HepG2 (cell line): ENCODE measurements around the gene LMAN1L. TPM values are rescaled to one million over a fixed set of nuclear protein-coding genes. Genes with fewer than 3 reads are reported as not detected.

Experiments
- ELF4 ChIP-seq: sonication (generic); formaldehyde crosslinking; IDR thresholded peaks from 2 replicates; pipeline ENCODE4 v1.5.0; 2020; ENCODE audit warnings: missing genetic modification reagents, mild to moderate bottlenecking, moderate library complexity, borderline replicate concordance
- FOSL1 ChIP-seq: sonication (generic); formaldehyde crosslinking; IDR thresholded peaks from 2 replicates; pipeline ENCODE4 v1.9.0; 2021; ENCODE audit warnings: missing genetic modification reagents, borderline replicate concordance
- FOXK1 ChIP-seq: sonication (generic); formaldehyde crosslinking; IDR thresholded peaks from 2 replicates; pipeline ENCODE4 v1.4.0; 2020; ENCODE audit warnings: low read depth, missing genetic modification reagents, borderline replicate concordance
- GTF3A ChIP-seq: sonication (generic); formaldehyde crosslinking; conservative IDR thresholded peaks from 2 replicates; pipeline ENCODE4 v1.4.0; 2020; ENCODE audit warnings: mild to moderate bottlenecking, missing genetic modification reagents
- HDAC2 ChIP-seq: sonication (generic); formaldehyde crosslinking; IDR thresholded peaks from 2 replicates; pipeline ENCODE4 v1.4.0; 2020; ENCODE audit warnings: missing genetic modification reagents
- HMGA1 ChIP-seq: sonication (generic); formaldehyde crosslinking; conservative IDR thresholded peaks from 2 replicates; pipeline ENCODE4 v1.4.0; 2020; ENCODE audit warnings: missing genetic modification reagents
- HNRNPK ChIP-seq: fragments of 200-400 bp; formaldehyde crosslinking; IDR thresholded peaks from 2 replicates; pipeline ENCODE4 v1.6.1; 2018; ENCODE audit warnings: low read length, low read depth, moderate library complexity, mild to moderate bottlenecking; ENCODE audit not compliant: poor library complexity, severe bottlenecking
- NFATC3 ChIP-seq: sonication (generic); formaldehyde crosslinking; IDR thresholded peaks from 2 replicates; pipeline ENCODE4 v1.5.1; 2020; ENCODE audit warnings: mild to moderate bottlenecking, missing genetic modification reagents
- NR2F2 ChIP-seq: IDR thresholded peaks from 2 replicates; pipeline ENCODE4 v1.6.1; 2012; ENCODE audit warnings: low read depth, inconsistent platforms, borderline replicate concordance
- RBM39 ChIP-seq: fragments of 200-400 bp; formaldehyde crosslinking; IDR thresholded peaks from one replicate; pipeline ENCODE4 v1.6.1; 2018; ENCODE audit warnings: antibody characterized with exemption, mild to moderate bottlenecking, low read depth, low read length; ENCODE audit not compliant: poor library complexity, severe bottlenecking
- ZC3H4 ChIP-seq: sonication (generic); formaldehyde crosslinking; IDR thresholded peaks from 2 replicates; pipeline ENCODE4 v1.4.0; 2020; ENCODE audit warnings: missing genetic modification reagents, borderline replicate concordance
- ZFP62 ChIP-seq: sonication (generic); formaldehyde crosslinking; IDR thresholded peaks from 2 replicates; pipeline ENCODE4 v1.4.0; 2020; ENCODE audit warnings: missing genetic modification reagents
- ZFY ChIP-seq: sonication (generic); formaldehyde crosslinking; IDR thresholded peaks from 2 replicates; pipeline ENCODE4 v1.4.0; 2020; ENCODE audit warnings: missing genetic modification reagents
- ZKSCAN5 ChIP-seq: sonication (generic); formaldehyde crosslinking; IDR thresholded peaks from 2 replicates; pipeline ENCODE4 v1.5.1; 2020; ENCODE audit warnings: mild to moderate bottlenecking, missing genetic modification reagents
- ZNF260 ChIP-seq: sonication (generic); formaldehyde crosslinking; IDR thresholded peaks from 2 replicates; pipeline ENCODE4 v1.4.0; 2020; ENCODE audit warnings: missing genetic modification reagents, low read depth, mild to moderate bottlenecking, borderline replicate concordance
- ZNF350 ChIP-seq: sonication (generic); formaldehyde crosslinking; IDR thresholded peaks from 2 replicates; pipeline ENCODE4 v1.4.0; 2020; ENCODE audit warnings: mild to moderate bottlenecking, low read depth, missing genetic modification reagents, borderline replicate concordance
- ZNF510 ChIP-seq: sonication (generic); formaldehyde crosslinking; IDR thresholded peaks from 2 replicates; pipeline ENCODE4 v1.4.0; 2020; ENCODE audit warnings: low read depth, mild to moderate bottlenecking, missing genetic modification reagents
- ZNF557 ChIP-seq: sonication (generic); formaldehyde crosslinking; IDR thresholded peaks from 2 replicates; pipeline ENCODE4 v1.4.0; 2020; ENCODE audit warnings: missing genetic modification reagents
- ZNF746 ChIP-seq: sonication (generic); formaldehyde crosslinking; IDR thresholded peaks from 2 replicates; pipeline ENCODE4 v1.8.0; 2022; ENCODE audit warnings: mild to moderate bottlenecking, missing genetic modification reagents
- polyA plus RNA-seq, 8 experiments: library from polyadenylated mRNA; depleted of rRNA in 3 of 8; stranded (reverse) in 7 of 8; unstranded in 1 of 8; fragments of >200 nt; fragmentation: Illumina TruSeq in 4 of 8; extraction: Trizol in 4 of 8; gene quantifications; 2 replicates each; pipeline versions ENCODE4 v1.2.1 to v1.2.3, GENCODE V29; 2011 to 2016; ENCODE audit warnings: low read depth in 4 of 8, missing spikeins in 1 of 8, mixed read lengths in 1 of 8; ENCODE audit not compliant: insufficient read depth in 1 of 8
- total RNA-seq, 5 experiments: library from RNA; depleted of rRNA; stranded (reverse); fragments of >200 nt; fragmentation: Illumina TruSeq; extraction: Trizol; gene quantifications; 2 replicates each; pipeline ENCODE4 v1.2.3, GENCODE V29; 2016; ENCODE audit warnings: low read depth in 1 of 5
- TF ChIP-seq, protein P1 (sequence below): sonication (generic); formaldehyde crosslinking; conservative IDR thresholded peaks from 2 replicates; pipeline ENCODE4 v1.4.0; 2020; ENCODE audit warnings: missing genetic modification reagents
- TF ChIP-seq, protein P2 (sequence below): sonication (generic); formaldehyde crosslinking; IDR thresholded peaks from 2 replicates; pipeline ENCODE4 v1.4.0; 2020; ENCODE audit warnings: missing genetic modification reagents
- TF ChIP-seq, protein P3 (sequence below): sonication (generic); formaldehyde crosslinking; IDR thresholded peaks from 2 replicates; pipeline ENCODE4 v1.8.0; 2022; ENCODE audit warnings: mild to moderate bottlenecking, missing genetic modification reagents, borderline replicate concordance
- TF ChIP-seq, protein P4 (sequence below): sonication (generic); formaldehyde crosslinking; IDR thresholded peaks from 2 replicates; pipeline ENCODE4 v1.5.1; 2020; ENCODE audit warnings: missing genetic modification reagents, mild to moderate bottlenecking, borderline replicate concordance

Gene LMAN1L
- total and polyA plus RNA-seq, 2 of the 13 experiments (the other 11 are each of a cell fraction or from before 2014, with no cell fraction given), result not detected

DNA sequence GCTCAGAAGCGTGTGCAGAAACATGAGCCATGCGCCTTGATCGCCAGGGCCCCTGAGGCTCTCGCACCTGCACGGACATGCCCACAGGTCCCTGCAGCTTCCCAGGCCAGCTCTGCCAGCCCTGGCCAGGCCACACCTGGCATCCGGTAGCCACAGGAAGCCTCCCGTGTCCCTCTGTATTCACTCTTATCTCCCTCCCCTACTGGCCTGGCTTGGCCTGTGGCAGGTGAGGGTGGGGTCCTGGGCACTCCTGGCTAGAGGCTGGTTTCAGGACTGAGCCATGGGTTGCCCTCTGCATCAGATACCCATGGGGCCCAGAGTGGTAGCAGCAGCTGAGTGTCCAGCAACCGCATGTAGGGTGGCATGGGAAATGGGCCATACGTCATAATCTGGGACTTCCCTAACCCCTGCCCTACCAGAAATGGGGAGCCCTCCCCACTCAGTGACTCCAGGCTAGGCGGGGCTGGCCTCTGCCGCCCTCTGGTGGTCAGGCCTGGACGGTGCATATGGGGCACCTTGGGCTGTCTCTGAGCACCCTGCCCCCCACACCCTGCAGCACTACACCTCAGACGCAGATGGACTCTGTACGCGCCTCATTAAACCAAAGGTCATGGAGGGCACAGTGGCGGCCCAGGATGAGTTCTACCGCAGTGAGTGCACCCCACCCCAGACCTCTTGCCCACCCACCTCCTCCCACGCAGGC, 12.6 kb upstream of the LMAN1L start (continued):
- TF ChIP-seq, protein P1, sequence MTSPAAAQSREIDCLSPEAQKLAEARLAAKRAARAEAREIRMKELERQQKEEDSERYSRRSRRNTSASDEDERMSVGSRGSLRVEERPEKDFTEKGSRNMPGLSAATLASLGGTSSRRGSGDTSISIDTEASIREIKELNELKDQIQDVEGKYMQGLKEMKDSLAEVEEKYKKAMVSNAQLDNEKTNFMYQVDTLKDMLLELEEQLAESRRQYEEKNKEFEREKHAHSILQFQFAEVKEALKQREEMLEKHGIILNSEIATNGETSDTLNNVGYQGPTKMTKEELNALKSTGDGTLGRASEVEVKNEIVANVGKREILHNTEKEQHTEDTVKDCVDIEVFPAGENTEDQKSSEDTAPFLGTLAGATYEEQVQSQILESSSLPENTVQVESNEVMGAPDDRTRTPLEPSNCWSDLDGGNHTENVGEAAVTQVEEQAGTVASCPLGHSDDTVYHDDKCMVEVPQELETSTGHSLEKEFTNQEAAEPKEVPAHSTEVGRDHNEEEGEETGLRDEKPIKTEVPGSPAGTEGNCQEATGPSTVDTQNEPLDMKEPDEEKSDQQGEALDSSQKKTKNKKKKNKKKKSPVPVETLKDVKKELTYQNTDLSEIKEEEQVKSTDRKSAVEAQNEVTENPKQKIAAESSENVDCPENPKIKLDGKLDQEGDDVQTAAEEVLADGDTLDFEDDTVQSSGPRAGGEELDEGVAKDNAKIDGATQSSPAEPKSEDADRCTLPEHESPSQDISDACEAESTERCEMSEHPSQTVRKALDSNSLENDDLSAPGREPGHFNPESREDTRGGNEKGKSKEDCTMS (CRISPR knock-in tag), result no peak
- TF ChIP-seq ZNF510 (CRISPR knock-in tag), result no peak
- TF ChIP-seq GTF3A (CRISPR knock-in tag), result no peak
- TF ChIP-seq ZFY, result no peak
- TF ChIP-seq ZNF260 (CRISPR knock-in tag), result no peak
- TF ChIP-seq FOXK1, result no peak
- TF ChIP-seq ZNF557, result no peak
- no peak for TF ChIP-seq ZNF746 (CRISPR knock-in tag)
- TF ChIP-seq RBM39, result peak; percentile 79
- no peak for TF ChIP-seq ZFP62 (CRISPR knock-in tag)
- no peak for TF ChIP-seq HMGA1 (CRISPR knock-in tag)
- TF ChIP-seq, protein P2, sequence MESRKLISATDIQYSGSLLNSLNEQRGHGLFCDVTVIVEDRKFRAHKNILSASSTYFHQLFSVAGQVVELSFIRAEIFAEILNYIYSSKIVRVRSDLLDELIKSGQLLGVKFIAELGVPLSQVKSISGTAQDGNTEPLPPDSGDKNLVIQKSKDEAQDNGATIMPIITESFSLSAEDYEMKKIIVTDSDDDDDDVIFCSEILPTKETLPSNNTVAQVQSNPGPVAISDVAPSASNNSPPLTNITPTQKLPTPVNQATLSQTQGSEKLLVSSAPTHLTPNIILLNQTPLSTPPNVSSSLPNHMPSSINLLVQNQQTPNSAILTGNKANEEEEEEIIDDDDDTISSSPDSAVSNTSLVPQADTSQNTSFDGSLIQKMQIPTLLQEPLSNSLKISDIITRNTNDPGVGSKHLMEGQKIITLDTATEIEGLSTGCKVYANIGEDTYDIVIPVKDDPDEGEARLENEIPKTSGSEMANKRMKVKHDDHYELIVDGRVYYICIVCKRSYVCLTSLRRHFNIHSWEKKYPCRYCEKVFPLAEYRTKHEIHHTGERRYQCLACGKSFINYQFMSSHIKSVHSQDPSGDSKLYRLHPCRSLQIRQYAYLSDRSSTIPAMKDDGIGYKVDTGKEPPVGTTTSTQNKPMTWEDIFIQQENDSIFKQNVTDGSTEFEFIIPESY (CRISPR knock-in tag), result peak; percentile 58
- TF ChIP-seq, protein P3, sequence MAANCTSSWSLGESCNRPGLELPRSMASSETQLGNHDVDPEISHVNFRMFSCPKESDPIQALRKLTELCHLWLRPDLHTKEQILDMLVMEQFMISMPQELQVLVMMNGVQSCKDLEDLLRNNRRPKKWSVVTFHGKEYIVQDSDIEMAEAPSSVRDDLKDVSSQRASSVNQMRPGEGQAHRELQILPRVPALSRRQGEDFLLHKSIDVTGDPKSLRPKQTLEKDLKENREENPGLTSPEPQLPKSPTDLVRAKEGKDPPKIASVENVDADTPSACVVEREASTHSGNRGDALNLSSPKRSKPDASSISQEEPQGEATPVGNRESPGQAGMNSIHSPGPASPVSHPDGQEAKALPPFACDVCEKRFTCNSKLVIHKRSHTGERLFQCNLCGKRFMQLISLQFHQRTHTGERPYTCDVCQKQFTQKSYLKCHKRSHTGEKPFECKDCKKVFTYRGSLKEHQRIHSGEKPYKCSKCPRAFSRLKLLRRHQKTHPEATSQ (CRISPR knock-in tag), result no peak
- no peak for TF ChIP-seq ZKSCAN5 (CRISPR knock-in tag)
- TF ChIP-seq NFATC3 (CRISPR knock-in tag), result no peak
- no peak for TF ChIP-seq ZC3H4
- no peak for TF ChIP-seq HDAC2 (CRISPR knock-in tag)
- no peak for TF ChIP-seq HNRNPK
- TF ChIP-seq, protein P4, sequence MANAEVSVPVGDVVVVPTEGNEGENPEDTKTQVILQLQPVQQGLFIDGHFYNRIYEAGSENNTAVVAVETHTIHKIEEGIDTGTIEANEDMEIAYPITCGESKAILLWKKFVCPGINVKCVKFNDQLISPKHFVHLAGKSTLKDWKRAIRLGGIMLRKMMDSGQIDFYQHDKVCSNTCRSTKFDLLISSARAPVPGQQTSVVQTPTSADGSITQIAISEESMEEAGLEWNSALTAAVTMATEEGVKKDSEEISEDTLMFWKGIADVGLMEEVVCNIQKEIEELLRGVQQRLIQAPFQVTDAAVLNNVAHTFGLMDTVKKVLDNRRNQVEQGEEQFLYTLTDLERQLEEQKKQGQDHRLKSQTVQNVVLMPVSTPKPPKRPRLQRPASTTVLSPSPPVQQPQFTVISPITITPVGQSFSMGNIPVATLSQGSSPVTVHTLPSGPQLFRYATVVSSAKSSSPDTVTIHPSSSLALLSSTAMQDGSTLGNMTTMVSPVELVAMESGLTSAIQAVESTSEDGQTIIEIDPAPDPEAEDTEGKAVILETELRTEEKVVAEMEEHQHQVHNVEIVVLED, result no peak
- TF ChIP-seq NR2F2, result no peak; the same call in 1 of the 2 replicates
- TF ChIP-seq FOSL1, result no peak
- TF ChIP-seq ZNF350 (CRISPR knock-in tag), result peak; percentile 60; the same call in 1 of the 2 replicates
- no peak for TF ChIP-seq ELF4 (CRISPR knock-in tag)
